SK-N-SH (cell line): ENCODE measurements around the gene DIRAS2. TPM values are rescaled to one million over a fixed set of nuclear protein-coding genes. Genes with fewer than 3 reads are reported as not detected.

Source experiments
- CTCF ChIA-PET: fragments of 300-600, 350-600 bp; formaldehyde crosslinking; extraction: SDS; loops from one replicate; lab custom pipeline; 2021; lab: Yijun Ruan, JAX
- POLR2A ChIA-PET: fragments of 350-600 bp; sonication (Branson Sonifier 250); formaldehyde crosslinking; extraction: SDS; loops from one replicate; lab custom pipeline; 2020; ENCODE audit warnings: antibody characterized with exemption, inconsistent platforms; lab: Yijun Ruan, JAX
- DNase-seq: peaks from one replicate; pipeline ENCODE4 v3.0.0; 2012
- H2AFZ ChIP-seq: fragments of 200-600 bp; sonication (generic); 2 replicates; pipeline ENCODE4 v1.8.1; 2016; ENCODE audit warnings: antibody characterized with exemption, mild to moderate bottlenecking, low read depth
- H3F3A ChIP-seq: fragments of 200-600 bp; sonication (generic); replicated peaks from 2 replicates; pipeline ENCODE3; 2016; ENCODE audit warnings: antibody characterized with exemption, mild to moderate bottlenecking; ENCODE audit not compliant: insufficient read depth
- H3K27ac ChIP-seq, 2 experiments: fragments of 200-500 bp in 1 of 2; fragments of 200-600 bp in 1 of 2; sonication (Bioruptor generic) in 1 of 2; sonication (generic), shearing (Covaris generic) in 1 of 2; 2 replicates each; pipeline versions ENCODE4 v1.5.1 to v1.6.1; 2014 to 2016; ENCODE audit warnings: low read depth in 2 of 2, inconsistent platforms in 1 of 2, low read length in 1 of 2, mild to moderate bottlenecking in 1 of 2, mixed read lengths in 1 of 2
- H3K27me3 ChIP-seq: fragments of 200-600 bp; sonication (generic), shearing (Covaris generic); 2 replicates; pipeline ENCODE4 v1.6.1; 2016; ENCODE audit warnings: mixed run types; ENCODE audit not compliant: insufficient read depth
- H3K36me3 ChIP-seq, 2 experiments: fragments of 200-500 bp in 1 of 2; fragments of 200-600 bp in 1 of 2; sonication (Bioruptor generic) in 1 of 2; sonication (generic) in 1 of 2; replicated peaks in 1 of 2; 2 replicates each; pipeline versions ENCODE3 to v1.5.1; 2014 to 2016; ENCODE audit warnings: low read length in 1 of 2, mild to moderate bottlenecking in 1 of 2; ENCODE audit not compliant: insufficient read depth in 2 of 2, control insufficient read depth in 1 of 2
- H3K4me1 ChIP-seq, 2 experiments: fragments of 200-500 bp in 1 of 2; fragments of 200-600 bp in 1 of 2; sonication (Bioruptor generic) in 1 of 2; sonication (generic), shearing (Covaris generic) in 1 of 2; 2 replicates each; pipeline versions ENCODE4 v1.5.1 to v1.6.1; 2014 to 2016; ENCODE audit warnings: low read depth in 1 of 2, low read length in 1 of 2, mixed run types in 1 of 2; ENCODE audit not compliant: insufficient read depth in 2 of 2, control insufficient read depth in 1 of 2
- H3K4me2 ChIP-seq: fragments of 200-600 bp; sonication (generic), shearing (Covaris generic); 2 replicates; pipeline ENCODE4 v1.6.1; 2017; ENCODE audit warnings: mixed run types
- H3K4me3 ChIP-seq, 2 experiments: fragments of 200-500 bp in 1 of 2; fragments of 200-600 bp in 1 of 2; sonication (Bioruptor generic) in 1 of 2; sonication (generic), shearing (Covaris generic) in 1 of 2; 2 replicates each; pipeline versions ENCODE4 v1.5.1 to v1.8.1; 2014 to 2016; ENCODE audit warnings: low read depth in 2 of 2, inconsistent platforms in 1 of 2, low read length in 1 of 2, mild to moderate bottlenecking in 1 of 2, mixed read lengths in 1 of 2, moderate library complexity in 1 of 2
- H3K79me2 ChIP-seq: fragments of 200-600 bp; sonication (generic); 2 replicates; pipeline ENCODE4 v1.8.1; 2017; ENCODE audit warnings: mild to moderate bottlenecking; ENCODE audit not compliant: insufficient read depth
- H3K9ac ChIP-seq: fragments of 200-600 bp; sonication (generic); 2 replicates; pipeline ENCODE4 v1.6.1; 2017; ENCODE audit warnings: mixed run types
- H3K9me2 ChIP-seq: fragments of 200-600 bp; sonication (generic); 2 replicates; pipeline ENCODE4 v1.6.1; 2017; ENCODE audit warnings: mixed run types
- H3K9me3 ChIP-seq: fragments of 200-600 bp; sonication (generic); 2 replicates; pipeline ENCODE4 v1.6.1; 2017; ENCODE audit warnings: mixed run types, mild to moderate bottlenecking, moderate library complexity
- H4K20me1 ChIP-seq: fragments of 200-600 bp; sonication (generic); 2 replicates; pipeline ENCODE4 v1.6.1; 2017; ENCODE audit warnings: mild to moderate bottlenecking, mixed run types; ENCODE audit not compliant: insufficient read depth
- ELF1 ChIP-seq: IDR thresholded peaks from 2 replicates; pipeline ENCODE4 v1.4.0; 2012
- EZH2phosphoT487 ChIP-seq: fragments of 200-600 bp; sonication (generic); IDR thresholded peaks from 2 replicates; pipeline ENCODE4 v1.6.1; 2017; ENCODE audit warnings: low read depth, mixed run types, mild to moderate bottlenecking, antibody characterized with exemption, moderate library complexity, borderline replicate concordance
- FOSL2 ChIP-seq: IDR thresholded peaks from 2 replicates; pipeline ENCODE4 v1.4.0; 2012; ENCODE audit warnings: low read depth, mild to moderate bottlenecking, moderate library complexity, borderline replicate concordance
- FOXJ3 ChIP-seq: sonication (generic); formaldehyde crosslinking; IDR thresholded peaks from 2 replicates; pipeline ENCODE4 v1.5.1; 2020; ENCODE audit warnings: mild to moderate bottlenecking, missing genetic modification reagents
- IRF3 ChIP-seq: fragments of 150-350 bp; IDR thresholded peaks from 2 replicates; pipeline ENCODE4 v1.6.1; 2016; ENCODE audit warnings: mild to moderate bottlenecking, low read depth, low read length
- NFIC ChIP-seq: IDR thresholded peaks from 2 replicates; pipeline ENCODE4 v1.4.0; 2012; ENCODE audit warnings: borderline replicate concordance
- POLR2AphosphoS5 ChIP-seq: IDR thresholded peaks from 2 replicates; pipeline ENCODE4 v1.6.1; 2012; ENCODE audit warnings: low read depth, low read length
- REST ChIP-seq: IDR thresholded peaks from 2 replicates; pipeline ENCODE4 v1.6.1; 2012; ENCODE audit warnings: mild to moderate bottlenecking, low read depth, low read length, moderate library complexity
- SIN3A ChIP-seq: IDR thresholded peaks from 2 replicates; pipeline ENCODE4 v1.6.1; 2012; ENCODE audit warnings: low read depth, mild to moderate bottlenecking, low read length, moderate library complexity, borderline replicate concordance
- SMC3 ChIP-seq: IDR thresholded peaks from 2 replicates; pipeline ENCODE4 v1.6.1; 2012; ENCODE audit warnings: low read depth, low read length, improper control_type of control experiment
- TAF1 ChIP-seq: IDR thresholded peaks from 2 replicates; pipeline ENCODE4 v1.6.1; 2012; ENCODE audit warnings: low read depth, mild to moderate bottlenecking, low read length, moderate library complexity, borderline replicate concordance
- YY1 ChIP-seq: IDR thresholded peaks from 2 replicates; pipeline ENCODE4 v1.4.0; 2012; ENCODE audit warnings: low read depth, mild to moderate bottlenecking
- WGBS: methylation state at CpG from one replicate; pipeline ENCODE4 v1.1.6; 2017; ENCODE audit warnings: low lambda C conversion rate; 5-methylcytosine and 5-hydroxymethylcytosine counted together
- polyA plus RNA-seq, 3 experiments: library from polyadenylated mRNA; depleted of rRNA; stranded (reverse); fragments of >200 nt; gene quantifications; 2 replicates each; pipeline ENCODE4 v1.2.3, GENCODE V29; 2012

The DIRAS2 gene
- polyA plus RNA-seq, 1 of the 3 experiments (the other 2 are of a cell fraction): not detected

- no peak for TF ChIP-seq SMC3
- no peak for TF ChIP-seq IRF3
These were observed 42.1 kb upstream of the DIRAS2 start (continued) for GRCh38 chr9:90684736-90685135.

- Histone ChIP-seq H3K4me3 (no peak overlapping the region), H3K79me2 (no peaks in the 10 kb centered on the region), H3K9me2 (no peaks in the 10 kb centered on the region), H3K4me2 (no peak overlapping the region), H3K9ac (no peak overlapping the region), H3K36me3 (no peaks in the 10 kb centered on the region), H4K20me1 (no peaks in the 10 kb centered on the region), H3K27ac (no peak overlapping the region), H2AFZ (no peak overlapping the region), H3K27me3 (no peaks in the 10 kb centered on the region), H3F3A (no peaks in the 10 kb centered on the region), H3K9me3 (no peaks in the 10 kb centered on the region), H3K4me1 (no peaks in the 10 kb centered on the region)
- CTCF ChIA-PET: interaction anchor here (1.0 to 2.0 kb wide), 2 partner anchors 16 to 542 kb away, joined by 4 to 5 read pairs; no protein-coding TSS in a partner anchor
- WGBS: 19% methylated on average over 1 of the region's 1 CpG
- no peak for TF ChIP-seq POLR2AphosphoS5
- TF ChIP-seq ELF1: no peak
- no peak for TF ChIP-seq SIN3A
- TF ChIP-seq FOSL2: no peak
- no peak for TF ChIP-seq FOXJ3
- no peak for TF ChIP-seq REST
- TF ChIP-seq SMC3: no peak
- TF ChIP-seq TAF1: no peak
- no peak for TF ChIP-seq YY1
- TF ChIP-seq NFIC: no peak
- TF ChIP-seq IRF3: no peak
- TF ChIP-seq EZH2phosphoT487: no peak
- no peak for DNase-seq
- POLR2A ChIA-PET: no interaction called here
These were observed 41.5 kb upstream of the DIRAS2 start for GRCh38 chr9:90684106-90684505.
